Measurements from ENCODE around the gene C19orf85.

GRCh38 chr19:55459551-55459949, 5.0 kb downstream of the C19orf85 start:
- no peak for TF ChIP-seq EZH2phosphoT487 (IDR thresholded peaks at IDR 0.05)
- TF ChIP-seq, protein P1, sequence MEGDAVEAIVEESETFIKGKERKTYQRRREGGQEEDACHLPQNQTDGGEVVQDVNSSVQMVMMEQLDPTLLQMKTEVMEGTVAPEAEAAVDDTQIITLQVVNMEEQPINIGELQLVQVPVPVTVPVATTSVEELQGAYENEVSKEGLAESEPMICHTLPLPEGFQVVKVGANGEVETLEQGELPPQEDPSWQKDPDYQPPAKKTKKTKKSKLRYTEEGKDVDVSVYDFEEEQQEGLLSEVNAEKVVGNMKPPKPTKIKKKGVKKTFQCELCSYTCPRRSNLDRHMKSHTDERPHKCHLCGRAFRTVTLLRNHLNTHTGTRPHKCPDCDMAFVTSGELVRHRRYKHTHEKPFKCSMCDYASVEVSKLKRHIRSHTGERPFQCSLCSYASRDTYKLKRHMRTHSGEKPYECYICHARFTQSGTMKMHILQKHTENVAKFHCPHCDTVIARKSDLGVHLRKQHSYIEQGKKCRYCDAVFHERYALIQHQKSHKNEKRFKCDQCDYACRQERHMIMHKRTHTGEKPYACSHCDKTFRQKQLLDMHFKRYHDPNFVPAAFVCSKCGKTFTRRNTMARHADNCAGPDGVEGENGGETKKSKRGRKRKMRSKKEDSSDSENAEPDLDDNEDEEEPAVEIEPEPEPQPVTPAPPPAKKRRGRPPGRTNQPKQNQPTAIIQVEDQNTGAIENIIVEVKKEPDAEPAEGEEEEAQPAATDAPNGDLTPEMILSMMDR (IDR thresholded peaks at IDR 0.05): no peak
- TF ChIP-seq EZH2 (IDR thresholded peaks at IDR 0.05): no peak
